Endothelial cell of umbilical vein (primary cell): ENCODE results near the gene DUSP15.

Experiments used
- CTCF ChIP-seq, 2 donors: IDR thresholded peaks; 1 replicate in 1 of 2; 2 replicates in 1 of 2; pipeline ENCODE4 v1.5.1; 2011; ENCODE audit warnings: low read length in 2 of 2, mild to moderate bottlenecking in 2 of 2, moderate library complexity in 2 of 2, control low read depth in 1 of 2, inconsistent platforms in 1 of 2, low read depth in 1 of 2; ENCODE audit not compliant: insufficient read depth in 1 of 2; ENCODE audit errors: extremely low read depth in 1 of 2
- EZH2 ChIP-seq: IDR thresholded peaks from 2 replicates; pipeline ENCODE4 v1.6.1; 2012; ENCODE audit warnings: borderline replicate concordance, low read depth, mild to moderate bottlenecking, moderate library complexity, low read length, inconsistent platforms; ENCODE audit not compliant: severe bottlenecking
- FOS ChIP-seq: IDR thresholded peaks from 2 replicates; pipeline ENCODE4 v1.6.1; 2011; ENCODE audit warnings: mild to moderate bottlenecking, low read length, moderate library complexity, borderline replicate concordance; ENCODE audit not compliant: insufficient read depth
- GATA2 ChIP-seq: IDR thresholded peaks from 2 replicates; pipeline ENCODE4 v1.7.0; 2011; ENCODE audit warnings: low read depth, mild to moderate bottlenecking, moderate library complexity, mixed read lengths, low read length; ENCODE audit not compliant: insufficient read length, insufficient read depth
- JUN ChIP-seq: IDR thresholded peaks from 2 replicates; pipeline ENCODE4 v1.6.1; 2011; ENCODE audit warnings: borderline replicate concordance, low read depth; ENCODE audit not compliant: insufficient read length, insufficient read depth
- MAX ChIP-seq: IDR thresholded peaks from 2 replicates; pipeline ENCODE4 v1.6.1; 2011; ENCODE audit not compliant: insufficient read depth, insufficient read length
- POLR2A ChIP-seq: IDR thresholded peaks from 2 replicates; pipeline ENCODE4 v1.6.1; 2012; ENCODE audit warnings: low read depth, mild to moderate bottlenecking, control low read depth, low read length
- POLR2AphosphoS5 ChIP-seq: IDR thresholded peaks from 2 replicates; pipeline ENCODE4 v1.6.1; 2012; ENCODE audit warnings: low read depth, mild to moderate bottlenecking, control low read depth, low read length, moderate library complexity; ENCODE audit not compliant: insufficient read depth

- TF ChIP-seq POLR2AphosphoS5 (no peak), CTCF (IDR thresholded peaks at IDR 0.05; ENCODE audit: extremely low read depth in 1 of 2, insufficient read depth in 1 of 2, low read depth in 1 of 2, low read length in 2 of 2) (no peak), MAX (no peak), EZH2 (no peak), POLR2A (no peak), FOS (no peak), JUN (no peak), GATA2 (no peak)
These were observed 13.5 kb upstream of the DUSP15 start for GRCh38 chr20:31883829-31884228.
